ENCODE results near the gene EDC4. TPM values are rescaled to one million over a fixed set of nuclear protein-coding genes. Genes with fewer than 3 reads are reported as not detected.
"Not testable (repeated sequence)": the region's sequence is repeated elsewhere in the genome, so short reads cannot be mapped to it uniquely, and the experiment has no call there.

EDC4 gene, protein sequence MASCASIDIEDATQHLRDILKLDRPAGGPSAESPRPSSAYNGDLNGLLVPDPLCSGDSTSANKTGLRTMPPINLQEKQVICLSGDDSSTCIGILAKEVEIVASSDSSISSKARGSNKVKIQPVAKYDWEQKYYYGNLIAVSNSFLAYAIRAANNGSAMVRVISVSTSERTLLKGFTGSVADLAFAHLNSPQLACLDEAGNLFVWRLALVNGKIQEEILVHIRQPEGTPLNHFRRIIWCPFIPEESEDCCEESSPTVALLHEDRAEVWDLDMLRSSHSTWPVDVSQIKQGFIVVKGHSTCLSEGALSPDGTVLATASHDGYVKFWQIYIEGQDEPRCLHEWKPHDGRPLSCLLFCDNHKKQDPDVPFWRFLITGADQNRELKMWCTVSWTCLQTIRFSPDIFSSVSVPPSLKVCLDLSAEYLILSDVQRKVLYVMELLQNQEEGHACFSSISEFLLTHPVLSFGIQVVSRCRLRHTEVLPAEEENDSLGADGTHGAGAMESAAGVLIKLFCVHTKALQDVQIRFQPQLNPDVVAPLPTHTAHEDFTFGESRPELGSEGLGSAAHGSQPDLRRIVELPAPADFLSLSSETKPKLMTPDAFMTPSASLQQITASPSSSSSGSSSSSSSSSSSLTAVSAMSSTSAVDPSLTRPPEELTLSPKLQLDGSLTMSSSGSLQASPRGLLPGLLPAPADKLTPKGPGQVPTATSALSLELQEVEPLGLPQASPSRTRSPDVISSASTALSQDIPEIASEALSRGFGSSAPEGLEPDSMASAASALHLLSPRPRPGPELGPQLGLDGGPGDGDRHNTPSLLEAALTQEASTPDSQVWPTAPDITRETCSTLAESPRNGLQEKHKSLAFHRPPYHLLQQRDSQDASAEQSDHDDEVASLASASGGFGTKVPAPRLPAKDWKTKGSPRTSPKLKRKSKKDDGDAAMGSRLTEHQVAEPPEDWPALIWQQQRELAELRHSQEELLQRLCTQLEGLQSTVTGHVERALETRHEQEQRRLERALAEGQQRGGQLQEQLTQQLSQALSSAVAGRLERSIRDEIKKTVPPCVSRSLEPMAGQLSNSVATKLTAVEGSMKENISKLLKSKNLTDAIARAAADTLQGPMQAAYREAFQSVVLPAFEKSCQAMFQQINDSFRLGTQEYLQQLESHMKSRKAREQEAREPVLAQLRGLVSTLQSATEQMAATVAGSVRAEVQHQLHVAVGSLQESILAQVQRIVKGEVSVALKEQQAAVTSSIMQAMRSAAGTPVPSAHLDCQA (N-terminal part only)
- 35.4 TPM for total RNA-seq
- long read RNA-seq, full-length matches to known transcripts = 38 of 67 reads
- long read RNA-seq, partial matches to known transcripts = 20 of 67 reads
- long read RNA-seq, other reads (novel, unspliced or antisense) = 9 of 67 reads

DNA sequence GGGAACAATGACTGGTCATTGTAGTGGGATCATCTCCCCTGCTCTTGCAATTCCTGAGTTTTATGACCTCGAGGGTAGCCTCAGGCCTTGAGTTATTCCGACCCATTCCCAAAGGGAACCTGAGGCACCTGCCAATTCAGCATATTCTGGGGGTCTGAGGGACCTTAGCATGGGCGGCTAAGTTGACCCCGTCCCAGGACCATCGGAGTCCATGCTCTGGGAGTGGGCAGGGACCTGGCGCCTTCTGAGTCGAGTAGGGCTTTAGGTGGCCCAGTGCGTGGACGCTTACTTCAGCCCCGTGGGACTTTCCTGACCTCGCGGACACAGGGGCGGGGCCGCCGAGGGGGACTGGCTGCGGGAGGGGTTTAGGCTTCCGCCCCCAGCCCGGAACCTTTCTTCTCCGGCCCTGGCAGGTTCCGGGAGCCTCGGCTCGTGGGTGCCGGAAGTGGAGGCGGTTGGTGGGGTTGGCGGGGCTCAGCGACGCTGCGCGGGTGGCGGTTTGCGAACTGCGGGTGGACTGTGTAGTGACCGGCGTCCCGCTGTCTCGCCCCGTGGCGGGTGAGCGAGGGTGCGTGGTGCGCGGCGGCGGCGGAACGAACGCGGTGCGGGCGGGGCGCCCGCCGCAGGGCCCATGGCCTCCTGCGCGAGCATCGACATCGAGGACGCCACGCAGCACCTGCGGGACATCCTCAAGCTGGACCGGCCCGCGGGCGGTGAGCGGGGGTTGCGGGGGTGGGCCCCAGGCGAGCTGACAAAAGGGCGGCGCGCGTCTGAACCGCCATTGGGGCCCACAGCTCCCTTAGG lies at the start of gene EDC4:
Gene EDC4 (plus strand): TSS at position 422 of the 804 bp plus-strand sequence. CDS start 210 bp downstream, at position 632.
- ATAC-seq = peak; percentile 88
- intact Hi-C loops (cut with DNase I) = loop anchor here (2.0 kb wide), 1 partner anchor 26 kb away; the partner anchor contains the start of genes CENPT and NUTF2
- peak; percentile 94 for DNase-seq (ENCODE audit: missing footprints)

DNA sequence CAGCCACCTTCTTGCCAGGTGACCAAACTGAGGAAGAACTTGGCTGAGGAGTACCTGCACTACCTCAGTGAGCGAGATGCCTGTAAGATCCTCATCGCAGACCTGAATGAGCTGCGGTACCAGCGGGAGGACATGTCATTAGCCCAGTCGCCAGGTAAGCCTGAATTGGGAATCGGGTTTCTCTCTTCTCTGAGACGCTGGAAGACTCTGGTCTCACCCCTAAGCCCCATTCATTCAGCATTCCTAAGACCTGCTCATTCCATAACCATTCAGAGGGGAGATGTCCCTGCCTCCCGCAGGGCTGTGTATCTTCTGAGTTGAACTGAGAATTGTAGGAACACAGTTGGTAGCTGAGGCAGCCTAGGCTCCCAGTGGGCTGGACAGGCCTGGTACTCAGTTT lies 47.7 kb upstream of the EDC4 start:
- ATAC-seq (no peak), DNase-seq (ENCODE audit: missing footprints) (no peak)
- intact Hi-C loops (cut with DNase I) = loop anchor here (5.0 kb wide), 1 partner anchor 97 kb away; no protein-coding TSS in a partner anchor

DNA sequence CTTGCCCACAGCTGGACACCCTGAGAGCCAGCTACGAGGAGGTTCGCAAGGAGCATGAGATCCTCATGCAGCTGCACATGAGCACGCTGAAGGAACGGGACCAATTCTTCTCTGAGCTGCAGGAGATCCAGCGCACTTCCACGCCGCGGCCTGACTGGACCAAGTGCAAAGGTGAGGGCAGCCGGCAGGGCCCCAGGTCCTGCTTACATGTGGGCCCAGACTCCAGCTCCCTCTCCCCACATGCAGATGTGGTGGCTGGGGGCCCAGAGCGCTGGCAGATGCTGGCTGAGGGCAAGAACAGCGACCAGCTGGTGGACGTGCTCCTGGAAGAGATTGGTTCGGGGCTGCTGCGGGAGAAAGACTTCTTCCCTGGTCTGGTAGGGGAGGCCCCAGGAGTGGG lies 46.9 kb upstream of the EDC4 start:
- DNase-seq (ENCODE audit: missing footprints) = no peak
- intact Hi-C loops (cut with DNase I) = loop anchor here (5.0 kb wide), 1 partner anchor 96 kb away; no protein-coding TSS in a partner anchor
- no peak for ATAC-seq

DNA sequence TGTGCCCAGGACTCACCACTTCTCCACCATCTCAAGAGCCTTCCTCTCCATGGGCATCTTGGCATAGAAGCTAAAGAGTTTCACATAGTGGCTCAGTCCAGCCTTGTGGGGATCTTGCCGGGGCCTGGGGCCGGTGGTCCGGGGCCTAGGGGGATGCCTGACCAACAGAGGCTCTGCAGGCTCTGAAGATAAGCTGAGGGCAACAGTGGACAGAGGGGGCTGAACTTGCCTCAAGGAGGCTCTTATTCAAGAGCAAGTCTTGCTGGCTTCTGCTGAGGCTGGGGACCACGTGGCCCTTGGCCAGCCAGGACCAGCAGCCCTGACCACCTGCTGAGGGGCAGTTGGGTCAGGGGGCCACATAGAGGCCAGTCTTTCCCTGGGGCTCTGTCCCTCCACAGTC lies 44.2 kb upstream of the EDC4 start:
- ATAC-seq (no peak), DNase-seq (ENCODE audit: missing footprints) (no peak)
- intact Hi-C loops (cut with DNase I) = loop anchor here (5.0 kb wide), 1 partner anchor 94 kb away; no protein-coding TSS in a partner anchor

DNA sequence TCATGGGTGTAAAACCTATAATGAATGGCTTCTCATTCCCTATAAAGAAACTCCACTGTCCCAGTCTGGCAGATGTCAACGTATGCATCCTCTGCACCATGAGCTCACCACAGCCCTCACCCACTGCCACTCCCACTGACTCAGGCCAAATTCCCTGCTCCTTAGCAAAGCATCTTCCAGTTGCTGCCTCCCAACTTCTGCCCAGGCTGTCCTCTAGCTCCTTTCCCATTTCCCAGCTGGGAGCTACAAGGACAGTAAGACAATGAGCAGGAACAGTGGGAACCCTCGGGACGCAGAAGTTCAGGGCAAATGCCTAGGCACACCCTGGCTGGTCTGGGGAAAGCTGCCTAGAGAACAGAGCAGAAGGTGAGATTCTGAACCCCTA lies 39.8 kb upstream of the EDC4 start:
- DNase-seq (ENCODE audit: missing footprints) = peak; percentile 6
- intact Hi-C loops (cut with DNase I) = no loop called here
- ATAC-seq = no peak

DNA sequence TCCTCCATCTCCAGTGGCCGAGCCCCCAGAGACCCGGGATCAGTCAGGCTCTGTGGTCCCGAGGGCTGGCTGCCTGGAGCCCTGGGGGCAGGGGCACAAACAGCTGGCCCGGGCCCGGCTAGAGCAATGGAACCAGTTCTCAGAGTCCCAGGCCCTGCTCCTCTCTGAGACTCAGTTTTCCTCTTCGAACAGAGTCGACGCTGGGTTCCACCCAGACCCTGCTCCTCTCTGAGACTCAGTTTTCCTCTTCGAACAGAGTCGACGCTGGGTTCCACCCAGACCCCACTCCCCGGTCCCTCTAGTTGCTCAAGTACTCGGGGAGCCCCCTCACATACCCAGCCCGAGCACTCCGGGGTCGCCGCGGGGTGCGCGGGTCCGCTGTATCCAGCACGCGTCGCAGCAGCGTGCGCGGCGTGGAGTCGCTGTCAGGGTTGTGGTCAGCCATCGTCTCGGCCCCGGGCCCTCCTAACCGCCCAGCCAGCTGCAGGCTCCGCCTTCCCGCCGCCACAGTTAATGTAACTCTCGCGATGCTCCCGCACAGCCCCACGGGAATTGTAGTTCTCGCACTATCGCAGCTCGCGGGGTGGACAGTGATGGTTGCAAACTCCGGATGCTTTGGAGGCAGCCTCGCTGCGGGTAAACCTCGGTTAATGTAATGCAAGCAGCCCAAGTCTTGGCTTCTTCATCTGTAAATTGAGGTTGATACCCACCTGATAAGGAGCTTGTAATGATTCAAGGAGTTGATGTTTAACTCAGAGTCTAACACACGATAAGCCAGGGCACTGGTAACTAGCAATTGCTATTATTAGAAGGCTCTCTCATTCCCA lies 39.2 kb upstream of the EDC4 start:
- DNase-seq (ENCODE audit: missing footprints) = peak; percentile 98
- intact Hi-C loops (cut with DNase I) = no loop called here

DNA sequence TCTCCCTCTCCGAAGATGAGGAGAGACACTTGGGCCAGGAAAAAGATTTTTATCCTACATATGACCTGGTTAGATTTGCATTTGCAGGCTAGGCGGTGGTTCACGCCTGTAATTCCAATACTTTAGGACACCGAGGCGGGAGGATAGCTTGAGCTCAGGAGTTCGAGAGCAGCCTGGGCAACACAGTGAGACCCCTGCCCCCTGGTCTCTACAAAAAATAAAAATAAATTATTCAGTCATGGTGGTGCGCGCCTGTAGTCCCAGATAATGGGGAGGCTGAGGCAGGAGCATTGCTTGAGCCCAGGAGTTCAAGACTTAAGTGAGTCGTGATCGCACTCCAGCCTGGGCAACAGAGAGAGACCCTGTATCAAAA lies 38.6 kb upstream of the EDC4 start:
- intact Hi-C loops (cut with DNase I) = no loop called here
- DNase-seq (ENCODE audit: missing footprints) = peak; percentile 5
- ATAC-seq = no peak

More for the DNA sequence above, 39.2 kb upstream of the EDC4 start:
- peak; percentile 97 for ATAC-seq

DNA sequence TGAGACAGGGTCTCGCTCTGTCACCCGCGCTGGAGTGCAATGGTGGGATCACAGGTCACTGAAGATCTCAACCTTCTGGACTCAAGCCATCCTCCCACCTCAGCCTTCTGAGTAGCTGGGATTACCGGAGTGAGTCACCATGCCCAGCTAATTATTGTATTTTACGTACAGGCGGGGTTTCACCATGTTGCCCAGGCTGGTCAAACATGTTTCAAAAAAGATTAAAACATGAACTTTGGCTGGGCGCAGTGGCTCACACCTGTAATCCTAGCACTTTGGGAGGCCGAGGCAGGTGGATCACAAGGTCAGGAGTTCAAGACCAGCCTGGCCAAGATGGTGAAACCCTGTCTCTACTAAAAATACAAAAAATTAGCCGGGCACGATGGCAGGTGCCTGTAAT lies 35.7 kb upstream of the EDC4 start:
- intact Hi-C loops (cut with DNase I); DNase-seq (ENCODE audit: missing footprints); ATAC-seq: not testable (repeated sequence)

DNA sequence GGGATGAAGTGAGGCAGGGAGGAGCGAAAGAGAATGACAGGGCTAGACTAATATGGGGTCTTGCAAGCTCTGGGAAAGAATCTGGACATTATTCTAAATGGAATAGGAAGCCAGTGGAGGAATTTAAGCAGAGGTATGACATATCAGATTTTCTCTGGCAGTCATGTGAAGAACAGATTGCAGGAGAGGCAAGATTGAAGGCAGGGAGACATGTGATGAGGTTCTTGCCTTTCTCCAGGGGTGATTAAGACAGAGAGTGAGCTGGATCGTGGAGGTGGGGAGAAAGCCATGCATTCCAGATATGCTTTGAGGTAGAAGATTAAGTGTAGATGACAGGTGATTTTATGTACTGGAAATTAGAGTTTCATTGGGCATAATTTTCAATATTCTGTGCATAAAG lies 35.0 kb upstream of the EDC4 start:
- ATAC-seq (no peak), DNase-seq (ENCODE audit: missing footprints) (no peak)
- intact Hi-C loops (cut with DNase I) = no loop called here

DNA sequence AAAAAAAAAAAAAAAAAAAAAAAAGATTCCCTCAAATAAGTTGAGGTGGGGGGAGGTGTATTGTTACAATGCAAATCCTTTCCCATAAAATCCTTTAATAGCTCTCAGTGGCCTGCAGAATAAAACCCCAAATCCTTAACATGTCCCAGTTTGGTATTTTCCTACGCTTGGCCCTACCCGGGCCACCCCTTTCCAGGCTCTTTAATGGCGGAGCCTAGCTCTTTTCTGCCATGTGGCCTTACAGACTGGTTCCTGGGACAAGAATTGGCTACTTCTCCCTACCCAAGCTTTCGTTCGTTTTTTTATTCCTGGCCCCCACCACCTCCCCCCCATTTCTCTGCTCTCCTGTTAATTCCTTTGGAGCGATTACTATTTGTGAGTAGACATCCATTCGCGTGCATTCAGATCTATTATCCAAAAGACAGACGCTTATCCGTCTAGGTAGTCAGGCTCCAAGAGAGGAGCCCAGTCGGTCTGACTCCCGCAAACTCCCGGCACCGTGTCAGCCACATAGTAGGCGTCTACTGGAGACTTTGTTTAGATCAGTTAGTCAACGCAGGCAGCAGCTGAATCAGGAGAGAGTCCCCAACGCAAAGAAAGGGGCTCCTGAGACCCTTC lies 31.5 kb upstream of the EDC4 start:
- DNase-seq (ENCODE audit: missing footprints) = no peak
- intact Hi-C loops (cut with DNase I) = no loop called here
- ATAC-seq = no peak

DNA sequence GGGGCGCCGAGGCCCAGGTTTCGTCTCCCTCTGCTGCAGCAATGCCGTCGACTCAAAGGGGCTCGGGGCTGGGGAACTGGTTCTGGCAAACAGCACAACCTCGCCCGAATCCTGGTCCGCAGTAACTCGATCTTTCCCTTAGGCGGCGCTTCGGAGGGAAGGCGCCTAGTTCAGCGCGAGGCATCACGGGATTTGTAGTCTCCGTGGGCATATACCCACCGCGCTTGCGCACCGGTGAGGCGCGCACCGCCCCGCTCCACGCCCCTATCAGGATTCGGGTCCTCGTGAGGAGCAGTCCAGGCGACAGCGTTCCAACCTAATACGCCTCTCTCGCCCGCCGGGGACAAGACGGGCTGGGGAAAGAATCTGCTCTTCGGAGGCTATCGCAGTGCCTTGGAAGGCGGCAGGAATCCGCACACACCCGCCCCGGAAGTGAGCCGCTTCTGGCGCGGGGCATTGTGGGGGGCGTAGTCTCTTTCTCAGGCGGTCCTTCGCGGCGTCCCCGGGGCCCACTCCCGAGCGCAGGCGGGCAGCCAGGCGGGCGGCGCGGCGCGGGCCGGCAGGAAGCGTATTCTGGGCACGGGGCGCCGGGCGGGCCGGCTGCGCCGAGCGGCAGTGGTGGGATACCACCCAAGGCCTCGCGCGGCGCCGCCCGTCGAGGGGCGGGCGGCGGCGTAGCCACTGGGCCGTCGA lies 30.9 kb upstream of the EDC4 start, which contains the start of gene THAP11:
Gene THAP11 (plus strand): TSS at position 505 of the 693 bp plus-strand sequence. CDS start 235 bp downstream, outside the sequence.
- peak; percentile 96 for DNase-seq (ENCODE audit: missing footprints)
- intact Hi-C loops (cut with DNase I) = no loop called here
- peak; percentile 81 for ATAC-seq

DNA sequence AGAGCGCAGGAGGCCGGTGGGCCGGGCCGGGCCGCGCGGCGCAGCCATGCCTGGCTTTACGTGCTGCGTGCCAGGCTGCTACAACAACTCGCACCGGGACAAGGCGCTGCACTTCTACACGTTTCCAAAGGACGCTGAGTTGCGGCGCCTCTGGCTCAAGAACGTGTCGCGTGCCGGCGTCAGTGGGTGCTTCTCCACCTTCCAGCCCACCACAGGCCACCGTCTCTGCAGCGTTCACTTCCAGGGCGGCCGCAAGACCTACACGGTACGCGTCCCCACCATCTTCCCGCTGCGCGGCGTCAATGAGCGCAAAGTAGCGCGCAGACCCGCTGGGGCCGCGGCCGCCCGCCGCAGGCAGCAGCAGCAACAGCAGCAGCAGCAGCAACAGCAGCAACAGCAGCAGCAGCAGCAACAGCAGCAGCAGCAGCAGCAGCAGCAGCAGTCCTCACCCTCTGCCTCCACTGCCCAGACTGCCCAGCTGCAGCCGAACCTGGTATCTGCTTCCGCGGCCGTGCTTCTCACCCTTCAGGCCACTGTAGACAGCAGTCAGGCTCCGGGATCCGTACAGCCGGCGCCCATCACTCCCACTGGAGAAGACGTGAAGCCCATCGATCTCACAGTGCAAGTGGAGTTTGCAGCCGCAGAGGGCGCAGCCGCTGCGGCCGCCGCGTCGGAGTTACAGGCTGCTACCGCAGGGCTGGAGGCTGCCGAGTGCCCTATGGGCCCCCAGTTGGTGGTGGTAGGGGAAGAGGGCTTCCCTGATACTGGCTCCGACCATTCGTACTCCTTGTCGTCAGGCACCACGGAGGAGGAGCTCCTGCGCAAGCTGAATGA lies 30.1 kb upstream of the EDC4 start:
- DNase-seq (ENCODE audit: missing footprints) = peak; percentile 74
- ATAC-seq = peak; percentile 14
- intact Hi-C loops (cut with DNase I) = no loop called here

DNA sequence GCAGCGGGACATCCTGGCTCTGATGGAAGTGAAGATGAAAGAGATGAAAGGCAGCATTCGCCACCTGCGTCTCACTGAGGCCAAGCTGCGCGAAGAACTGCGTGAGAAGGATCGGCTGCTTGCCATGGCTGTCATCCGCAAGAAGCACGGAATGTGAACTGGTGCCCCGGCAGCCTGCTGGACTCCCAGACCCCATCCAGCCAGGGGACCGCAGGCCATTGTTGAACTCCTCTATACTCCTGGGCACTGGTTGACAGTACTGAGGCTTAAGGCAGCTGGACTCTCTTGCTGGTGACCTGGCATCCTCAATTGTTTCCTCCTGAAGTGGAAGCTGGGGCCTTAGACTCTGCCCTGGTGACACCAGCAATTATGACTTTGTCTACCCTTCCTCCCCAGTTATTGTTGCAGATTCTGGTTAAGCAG lies 29.5 kb upstream of the EDC4 start:
- no peak for DNase-seq (ENCODE audit: missing footprints)
- intact Hi-C loops (cut with DNase I) = no loop called here
- ATAC-seq = no peak

DNA sequence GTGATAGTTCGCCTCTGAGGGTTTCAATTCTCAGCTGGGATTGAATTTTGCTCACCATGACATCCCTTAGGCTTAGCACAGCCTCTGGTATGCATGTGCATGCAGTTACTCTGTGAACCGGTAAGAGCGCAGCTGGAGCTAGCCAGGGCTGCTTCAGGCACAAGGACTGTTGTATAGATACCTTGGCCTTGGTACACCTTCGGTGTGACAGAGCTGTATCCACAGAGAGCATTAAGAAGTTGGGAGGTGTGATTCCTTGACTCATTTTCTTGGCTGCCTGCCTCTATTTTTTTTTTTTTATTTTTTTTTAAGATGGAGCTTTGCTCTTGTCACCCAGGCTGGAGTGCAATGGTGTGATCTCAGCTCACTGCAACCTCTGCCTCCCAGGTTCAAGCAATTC lies 28.4 kb upstream of the EDC4 start:
- DNase-seq (ENCODE audit: missing footprints) = no peak
- no peak for ATAC-seq
- intact Hi-C loops (cut with DNase I) = no loop called here

All from Right ventricle myocardium inferior (tissue), 1 donor.